Measurements from ENCODE around the gene BHLHA9.

BHLHA9 gene

DNA sequence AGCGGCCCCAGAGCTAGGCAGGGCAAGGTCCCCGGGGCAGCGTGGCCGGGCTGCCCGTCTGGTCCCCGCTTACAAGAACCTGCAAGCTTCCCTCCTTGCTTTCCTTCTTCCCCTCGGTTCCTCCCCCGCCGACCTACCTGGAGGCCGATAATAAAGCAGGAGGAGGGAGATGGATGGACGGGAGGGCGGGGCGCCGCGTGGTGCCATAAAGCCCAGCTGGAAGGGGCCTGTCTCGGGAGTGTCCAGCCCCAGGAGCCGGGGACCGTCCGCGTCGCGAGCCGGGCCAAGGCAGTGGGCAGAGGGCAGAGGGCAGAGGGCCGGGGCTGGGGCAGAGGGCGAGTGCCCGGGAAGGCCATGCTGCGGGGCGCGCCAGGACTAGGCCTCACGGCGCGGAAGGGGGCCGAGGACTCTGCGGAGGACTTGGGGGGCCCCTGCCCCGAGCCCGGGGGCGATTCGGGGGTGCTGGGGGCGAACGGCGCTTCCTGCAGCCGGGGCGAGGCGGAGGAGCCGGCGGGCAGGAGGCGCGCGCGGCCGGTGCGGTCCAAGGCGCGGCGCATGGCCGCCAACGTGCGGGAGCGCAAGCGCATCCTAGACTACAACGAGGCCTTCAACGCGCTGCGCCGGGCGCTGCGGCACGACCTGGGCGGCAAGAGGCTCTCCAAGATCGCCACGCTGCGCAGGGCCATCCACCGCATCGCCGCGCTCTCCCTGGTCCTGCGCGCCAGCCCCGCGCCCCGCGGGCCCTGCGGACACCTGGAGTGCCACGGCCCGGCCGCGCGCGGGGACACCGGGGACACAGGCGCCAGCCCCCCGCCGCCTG, at the start of gene BHLHA9:
Gene BHLHA9 (plus strand): TSS at position 235 of the 820 bp plus-strand sequence. CDS start 120 bp downstream, at position 355.
- no peak for ATAC-seq
- Mint-ChIP-seq H3K4me1 (peaks cover 15% of the 10 kb centered on the region), H3K4me3 (peak within 1 kb of the TSS; percentile 82), H3K27ac (no peak within 1 kb of the TSS), H3K9me3 (no peaks in the 10 kb centered on the region), H3K27me3 (peaks cover 44% of the 10 kb centered on the region), H3K36me3 (ENCODE audit: low read depth) (no peaks in the 10 kb centered on the region)
- no peak for DNase-seq

DNA sequence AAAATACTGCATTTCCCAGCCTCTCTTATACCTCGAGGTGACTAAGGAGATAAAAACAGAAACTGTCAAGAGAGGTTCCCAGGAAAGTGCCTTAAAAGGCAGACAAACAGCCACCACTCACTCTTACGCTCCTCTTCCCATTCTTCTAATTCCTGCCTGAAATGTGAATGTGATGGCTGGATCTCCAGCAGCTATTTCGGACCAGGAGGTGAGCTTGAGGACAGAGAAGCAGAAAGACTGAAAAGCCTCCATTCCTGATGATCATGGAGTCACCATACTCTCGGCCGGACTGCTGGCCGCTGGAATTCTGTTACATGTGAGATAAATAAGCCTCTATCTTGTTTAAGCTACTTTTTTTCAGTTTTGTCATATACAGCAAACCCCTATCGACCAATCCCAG, 49.0 kb upstream of the BHLHA9 start:
- Mint-ChIP-seq H3K27ac (no peak overlapping the region), H3K4me3 (no peak overlapping the region), H3K36me3 (ENCODE audit: low read depth) (no peaks in the 10 kb centered on the region), H3K27me3 (no peaks in the 10 kb centered on the region), H3K9me3 (no peaks in the 10 kb centered on the region), H3K4me1 (no peaks in the 10 kb centered on the region)
- ATAC-seq (no peak), DNase-seq (no peak)

GRCh38 chr17:1222321-1222720, 47.9 kb upstream of the BHLHA9 start:
- no peak overlapping the region for H3K27ac Mint-ChIP-seq
- no peak overlapping the region for H3K4me3 Mint-ChIP-seq
- ATAC-seq (no peak), DNase-seq (no peak)
- no peaks in the 10 kb centered on the region for H3K36me3 Mint-ChIP-seq (ENCODE audit: low read depth)
- peaks cover 1% of the 10 kb centered on the region for H3K4me1 Mint-ChIP-seq
- H3K27me3 Mint-ChIP-seq: peaks cover 4% of the 10 kb centered on the region
- H3K9me3 Mint-ChIP-seq: no peaks in the 10 kb centered on the region

DNA sequence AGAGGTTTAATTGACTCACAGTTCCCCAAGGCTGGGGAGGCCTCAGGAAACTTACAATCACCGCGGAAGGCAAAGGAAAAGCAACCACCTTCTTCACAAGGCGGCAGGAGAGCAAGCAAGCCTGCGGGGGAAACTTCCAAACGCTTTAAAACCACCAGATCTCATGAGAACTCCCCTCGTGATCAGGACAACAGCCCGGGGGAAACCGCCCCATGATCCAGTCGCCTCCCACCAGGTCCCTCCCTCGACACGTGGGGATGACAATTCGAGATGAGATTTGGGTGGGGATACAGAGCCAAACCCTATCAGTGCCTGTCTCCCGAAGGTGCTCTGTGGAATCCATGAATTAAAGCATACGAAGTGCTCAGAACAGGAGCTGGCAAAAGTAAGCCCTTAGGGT, 46.6 kb upstream of the BHLHA9 start:
- no peak overlapping the region for H3K4me3 Mint-ChIP-seq
- H3K27ac Mint-ChIP-seq: no peak overlapping the region
- ATAC-seq (no peak), DNase-seq (no peak)
- H3K27me3 Mint-ChIP-seq: peaks cover 14% of the 10 kb centered on the region
- H3K4me1 Mint-ChIP-seq: peaks cover 10% of the 10 kb centered on the region
- no peaks in the 10 kb centered on the region for H3K36me3 Mint-ChIP-seq (ENCODE audit: low read depth)
- H3K9me3 Mint-ChIP-seq: no peaks in the 10 kb centered on the region

- H3K27me3 Mint-ChIP-seq: peaks cover 14% of the 10 kb centered on the region
- H3K4me3 Mint-ChIP-seq: no peak overlapping the region
- ATAC-seq (no peak), DNase-seq (no peak)
- no peak overlapping the region for H3K27ac Mint-ChIP-seq
- no peaks in the 10 kb centered on the region for H3K9me3 Mint-ChIP-seq
- H3K4me1 Mint-ChIP-seq: peaks cover 10% of the 10 kb centered on the region
- no peaks in the 10 kb centered on the region for H3K36me3 Mint-ChIP-seq (ENCODE audit: low read depth)
These were observed 45.9 kb upstream of the BHLHA9 start for GRCh38 chr17:1224330-1224729.

DNA sequence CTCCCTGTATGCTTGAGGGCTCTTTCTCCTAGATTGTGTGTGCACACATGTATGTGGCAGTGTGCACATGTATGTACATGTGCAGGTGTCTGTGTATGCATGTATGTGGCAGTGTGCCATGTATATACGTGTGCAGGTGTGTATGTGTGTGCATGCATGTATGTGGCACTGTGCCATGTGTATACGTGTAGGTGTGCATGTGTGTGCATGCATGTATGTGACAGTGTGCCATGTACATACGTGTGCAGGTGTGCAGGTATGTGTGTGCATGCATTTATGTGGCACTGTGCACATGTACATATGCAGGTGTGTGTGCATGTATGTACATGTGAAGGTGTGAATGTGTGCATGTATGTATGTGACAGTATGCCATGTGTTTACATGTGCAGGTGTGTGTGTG, 43.9 kb upstream of the BHLHA9 start:
- no peak overlapping the region for H3K27ac Mint-ChIP-seq
- H3K4me3 Mint-ChIP-seq: no peak overlapping the region
- H3K36me3 Mint-ChIP-seq (ENCODE audit: low read depth): peaks cover 2% of the 10 kb centered on the region
- no peak for ATAC-seq
- peaks cover 15% of the 10 kb centered on the region for H3K4me1 Mint-ChIP-seq
- no peaks in the 10 kb centered on the region for H3K9me3 Mint-ChIP-seq
- peaks cover 26% of the 10 kb centered on the region for H3K27me3 Mint-ChIP-seq
- DNase-seq: no peak

GRCh38 chr17:1227365-1227764, 42.9 kb upstream of the BHLHA9 start:
- ATAC-seq (no peak), DNase-seq (no peak)
- Mint-ChIP-seq H3K4me1 (peaks cover 19% of the 10 kb centered on the region), H3K27ac (no peak overlapping the region), H3K4me3 (peak overlapping the region; percentile 76), H3K9me3 (no peaks in the 10 kb centered on the region), H3K36me3 (ENCODE audit: low read depth) (peaks cover 2% of the 10 kb centered on the region), H3K27me3 (peaks cover 36% of the 10 kb centered on the region)

DNA sequence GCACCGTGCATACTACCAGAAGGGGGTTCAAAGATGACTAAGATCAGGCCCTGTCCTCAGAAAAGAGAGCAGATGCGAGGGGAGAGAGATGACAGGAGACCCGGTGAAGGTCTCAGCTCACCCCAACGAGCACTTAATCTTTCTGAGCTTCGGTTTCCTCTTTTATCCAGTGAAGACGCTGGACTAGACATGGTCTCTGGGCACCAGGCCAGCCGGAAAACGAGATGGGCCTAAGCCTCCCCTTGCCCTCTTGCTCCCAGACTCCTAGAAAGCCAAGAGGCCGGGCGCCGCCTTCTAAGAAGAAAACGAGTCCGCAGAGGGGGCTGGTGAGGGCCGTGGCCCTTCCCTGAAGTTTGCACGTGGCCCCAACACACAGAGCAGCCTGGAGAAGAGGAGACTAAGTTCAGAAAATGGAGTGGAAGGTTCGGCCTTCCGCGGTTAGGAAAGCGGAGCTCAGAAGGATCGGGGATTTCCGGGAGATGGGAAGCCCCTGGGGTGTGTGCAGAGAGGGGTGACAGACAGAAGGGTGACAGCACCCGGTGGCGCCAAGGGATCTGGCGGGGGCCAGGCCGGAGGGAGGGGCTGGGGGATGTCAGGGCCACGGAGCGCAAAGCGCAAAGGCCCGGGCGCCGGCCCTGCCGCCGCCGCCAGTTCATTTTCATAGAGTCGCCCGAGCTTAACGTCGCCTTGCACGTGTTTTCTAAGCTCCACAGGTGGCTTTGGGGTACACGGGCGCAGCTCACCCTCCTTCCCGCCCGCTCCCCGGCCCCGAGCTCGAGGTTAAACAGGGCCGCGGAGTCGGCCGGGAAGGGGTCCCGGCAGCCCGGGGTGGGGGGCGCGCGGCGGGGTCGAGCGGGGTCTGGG, 42.1 kb upstream of the BHLHA9 start:
- Mint-ChIP-seq H3K36me3 (ENCODE audit: low read depth) (peaks cover 2% of the 10 kb centered on the region), H3K27me3 (peaks cover 41% of the 10 kb centered on the region), H3K4me1 (peaks cover 19% of the 10 kb centered on the region), H3K4me3 (peak overlapping the region; percentile 76), H3K9me3 (no peaks in the 10 kb centered on the region), H3K27ac (peak overlapping the region; percentile 49)
- ATAC-seq: peak; percentile 50
- peak; percentile 30 for DNase-seq

- no peak overlapping the region for H3K27ac Mint-ChIP-seq
- H3K4me3 Mint-ChIP-seq: no peak overlapping the region
These were observed 41.4 kb upstream of the BHLHA9 start for GRCh38 chr17:1228781-1229348.

DNA sequence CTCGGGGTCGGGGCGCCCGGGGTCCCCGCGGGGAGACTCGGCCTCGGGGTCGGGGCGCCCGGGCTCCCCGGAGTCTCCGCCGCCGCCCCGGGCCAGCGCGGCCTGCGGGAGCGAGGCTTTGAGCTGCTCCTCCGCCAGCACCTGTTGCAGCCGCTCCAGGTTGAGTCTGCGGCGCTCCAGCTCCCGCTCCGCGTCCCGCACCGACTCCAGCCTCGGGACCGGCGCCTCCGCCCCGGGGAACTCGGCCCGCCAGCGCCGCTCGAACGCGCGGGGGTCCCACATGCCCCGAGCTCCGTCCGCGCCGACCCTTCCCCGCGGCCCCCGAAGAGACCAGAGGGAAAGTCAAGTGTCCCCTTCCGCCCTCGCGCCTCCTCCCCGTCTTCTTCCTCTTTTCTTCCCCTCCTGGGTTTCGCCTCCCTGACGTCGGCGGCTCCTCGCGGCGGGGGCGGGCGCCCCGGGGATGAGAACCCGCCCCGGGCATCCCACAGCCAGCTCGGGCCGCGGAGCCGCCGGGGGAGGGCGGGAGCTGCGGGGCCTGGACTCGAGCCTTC, 40.8 kb upstream of the BHLHA9 start:
- Mint-ChIP-seq H3K4me1 (peaks cover 19% of the 10 kb centered on the region), H3K27me3 (peaks cover 44% of the 10 kb centered on the region), H3K9me3 (no peaks in the 10 kb centered on the region), H3K27ac (no peak overlapping the region), H3K36me3 (ENCODE audit: low read depth) (peaks cover 2% of the 10 kb centered on the region), H3K4me3 (peak overlapping the region; percentile 55)
- DNase-seq (peak; percentile 57), ATAC-seq (peak; percentile 45)

More at GRCh38 chr17:1228781-1229348, 41.4 kb upstream of the BHLHA9 start:
- DNase-seq: no peak
- peaks cover 2% of the 10 kb centered on the region for H3K36me3 Mint-ChIP-seq (ENCODE audit: low read depth)
- ATAC-seq: no peak
- peaks cover 19% of the 10 kb centered on the region for H3K4me1 Mint-ChIP-seq
- H3K27me3 Mint-ChIP-seq: peaks cover 41% of the 10 kb centered on the region
- no peaks in the 10 kb centered on the region for H3K9me3 Mint-ChIP-seq

DNA sequence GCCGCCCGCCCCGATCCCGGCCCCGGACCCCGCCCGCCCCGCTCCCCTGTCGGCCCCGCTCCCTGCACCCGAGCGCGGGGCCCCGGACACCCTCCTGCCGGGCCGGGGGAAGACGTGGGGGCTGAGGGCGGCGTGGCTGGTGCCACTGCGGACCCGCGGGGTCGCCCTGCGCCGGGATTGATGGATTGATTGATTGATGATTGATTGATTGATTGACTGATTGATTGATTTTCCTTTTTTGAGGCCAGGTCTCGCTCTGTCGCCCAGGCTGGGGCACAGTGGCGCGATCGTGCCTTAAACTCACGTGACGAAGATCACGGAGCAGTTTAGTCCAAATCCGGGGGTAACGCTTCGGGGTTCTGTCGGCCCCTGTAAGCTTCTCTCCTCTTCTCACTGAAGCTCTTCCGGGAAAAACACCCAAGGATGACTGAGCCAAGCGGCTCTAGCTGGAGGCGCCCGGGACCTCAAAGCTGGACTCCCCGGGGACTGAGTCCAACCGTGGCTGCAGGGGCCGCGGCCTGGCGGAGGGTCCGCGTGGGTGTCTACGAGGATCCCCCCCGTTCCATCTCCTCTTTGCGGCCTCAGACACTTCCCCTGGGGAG, 40.2 kb upstream of the BHLHA9 start:
- H3K27me3 Mint-ChIP-seq: peaks cover 46% of the 10 kb centered on the region

GRCh38 chr17:1231456-1231855, 38.8 kb upstream of the BHLHA9 start:
- peaks cover 19% of the 10 kb centered on the region for H3K4me1 Mint-ChIP-seq
- DNase-seq: no peak
- no peak for ATAC-seq
- H3K4me3 Mint-ChIP-seq: peak overlapping the region; percentile 58
- H3K27ac Mint-ChIP-seq: no peak overlapping the region
- no peaks in the 10 kb centered on the region for H3K9me3 Mint-ChIP-seq
- H3K27me3 Mint-ChIP-seq: peaks cover 46% of the 10 kb centered on the region
- peaks cover 2% of the 10 kb centered on the region for H3K36me3 Mint-ChIP-seq (ENCODE audit: low read depth)

More for the DNA sequence above, 40.2 kb upstream of the BHLHA9 start:
- ATAC-seq (no peak), DNase-seq (no peak)
- Mint-ChIP-seq H3K9me3 (no peaks in the 10 kb centered on the region), H3K4me1 (peaks cover 19% of the 10 kb centered on the region), H3K4me3 (peak overlapping the region; percentile 83), H3K27ac (peak overlapping the region; percentile 64), H3K36me3 (ENCODE audit: low read depth) (peaks cover 2% of the 10 kb centered on the region)

DNA sequence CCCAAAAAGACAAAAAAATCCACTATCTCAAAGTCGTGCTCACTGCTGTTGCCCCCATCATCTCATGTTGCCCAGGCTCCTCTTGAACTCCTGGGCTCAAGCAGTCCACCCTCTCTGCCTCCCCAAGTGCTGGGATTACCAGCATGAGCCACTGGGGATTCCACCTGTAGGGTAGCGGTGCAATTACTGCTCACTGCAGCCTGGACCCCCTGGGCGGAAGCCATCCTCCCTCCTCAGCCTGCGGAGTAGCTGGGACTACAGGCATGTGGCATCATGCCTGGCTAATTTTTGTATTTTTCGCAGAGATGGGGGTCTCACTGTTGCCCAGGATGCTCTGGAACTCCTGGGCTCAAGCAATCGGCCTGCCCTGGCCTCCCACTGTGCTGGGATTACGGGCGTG, 37.9 kb upstream of the BHLHA9 start:
- H3K27me3 Mint-ChIP-seq: peaks cover 42% of the 10 kb centered on the region
- peaks cover 2% of the 10 kb centered on the region for H3K36me3 Mint-ChIP-seq (ENCODE audit: low read depth)
- peaks cover 18% of the 10 kb centered on the region for H3K4me1 Mint-ChIP-seq
- DNase-seq: no peak
- H3K4me3 Mint-ChIP-seq: no peak overlapping the region
- no peak for ATAC-seq
- H3K27ac Mint-ChIP-seq: no peak overlapping the region
- H3K9me3 Mint-ChIP-seq: no peaks in the 10 kb centered on the region

DNA sequence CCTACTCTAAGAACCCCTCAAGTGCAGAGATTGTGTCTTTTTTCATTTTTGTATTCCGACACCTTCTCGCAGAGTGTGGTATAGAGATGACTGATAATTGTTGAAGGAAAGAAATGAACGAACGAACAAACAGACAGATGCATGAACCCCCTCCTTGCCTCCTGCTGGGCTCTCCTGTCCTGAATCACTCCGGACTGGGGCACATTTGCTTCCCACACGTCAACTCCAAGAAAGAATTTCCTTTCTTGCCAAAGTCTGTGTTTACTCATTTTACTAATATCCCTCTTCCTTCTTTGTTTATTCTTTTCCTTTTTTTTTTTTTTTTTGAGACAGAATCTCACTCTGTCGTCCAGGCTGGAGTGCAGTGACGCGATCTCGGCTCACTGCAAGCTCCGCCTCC, 37.5 kb upstream of the BHLHA9 start:
- DNase-seq: no peak
- H3K27ac Mint-ChIP-seq: no peak overlapping the region
- H3K9me3 Mint-ChIP-seq: no peaks in the 10 kb centered on the region
- no peak overlapping the region for H3K4me3 Mint-ChIP-seq
- peaks cover 13% of the 10 kb centered on the region for H3K4me1 Mint-ChIP-seq
- ATAC-seq: no peak
- peaks cover 2% of the 10 kb centered on the region for H3K36me3 Mint-ChIP-seq (ENCODE audit: low read depth)
- H3K27me3 Mint-ChIP-seq: peaks cover 37% of the 10 kb centered on the region

Data from activated naive CD8-positive, alpha-beta T cell treated with anti-CD3 and anti-CD28 coated beads, Interleukin-2, amount 50 U/mL, for 24 hours (primary cell).